ENCODE results near the gene SORT1.

GRCh38 chr1:109350182-109350581 lies 47.5 kb downstream of the SORT1 start:
- TF ChIP-seq CTCF (IDR thresholded peaks at IDR 0.05; ENCODE audit: poor library complexity, severe bottlenecking) (no peak), REST (IDR thresholded peaks at IDR 0.05; ENCODE audit: borderline replicate concordance) (no peak), POLR2AphosphoS5 (IDR thresholded peaks at IDR 0.05) (no peak), RAD21 (conservative IDR thresholded peaks at IDR 0.05) (no peak), EZH2 (IDR thresholded peaks at IDR 0.05; ENCODE audit: borderline replicate concordance, insufficient read depth, low read length, poor library complexity, severe bottlenecking) (no peak), EP300 (conservative IDR thresholded peaks at IDR 0.05; ENCODE audit: poor library complexity, severe bottlenecking) (no peak), TAF1 (IDR thresholded peaks at IDR 0.05; ENCODE audit: low read depth) (no peak), SMC3 (conservative IDR thresholded peaks at IDR 0.05; ENCODE audit: poor library complexity) (no peak), MXI1 (conservative IDR thresholded peaks at IDR 0.05; ENCODE audit: poor library complexity, severe bottlenecking) (no peak)
